ENCODE measurements around the gene SSX2IP. TPM values are rescaled to one million over a fixed set of nuclear protein-coding genes. Genes with fewer than 3 reads are reported as not detected.
"Not testable (repeated sequence)": the region's sequence is repeated elsewhere in the genome, so short reads cannot be mapped to it uniquely, and the experiment has no call there.

The SSX2IP gene
- total RNA-seq, 1 experiment from 2014 or later: 20.8 TPM

DNA sequence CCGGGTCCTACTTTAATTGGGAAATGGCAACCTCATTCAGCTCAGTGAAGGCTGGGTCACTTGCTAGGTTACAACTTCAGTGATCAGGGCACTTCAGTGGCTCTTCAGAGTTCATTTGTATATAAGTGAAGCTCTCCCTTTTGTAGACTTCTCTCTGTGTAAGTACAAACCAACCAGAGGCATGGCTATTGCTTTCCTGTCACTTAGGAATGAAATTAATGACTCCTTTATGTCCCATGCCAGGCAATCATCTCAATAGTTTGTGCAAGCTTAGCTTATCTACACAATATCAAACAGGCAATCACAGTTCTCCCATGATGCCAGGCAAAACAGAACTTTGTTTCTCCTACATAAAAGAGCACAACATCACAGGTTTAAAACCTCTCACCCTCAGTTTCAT lies 93.2 kb downstream of the SSX2IP start:
- Mint-ChIP-seq H3K27me3 (ENCODE audit: low read depth) (no peaks in the 10 kb centered on the region), H3K36me3 (no peaks in the 10 kb centered on the region), H3K27ac (no peak overlapping the region), H3K9me3 (peaks cover 11% of the 10 kb centered on the region), H3K4me3 (no peak overlapping the region), H3K4me1 (peaks cover 13% of the 10 kb centered on the region)
- POLR2A ChIA-PET: no interaction called here
- DNase-seq (ENCODE audit: low spot score): no peak
- no peak for TF ChIP-seq ESRRA (CRISPR knock-in tag; IDR thresholded peaks at IDR 0.05; ENCODE audit: borderline replicate concordance)
- TF ChIP-seq SMAD3 (CRISPR knock-in tag; IDR thresholded peaks at IDR 0.05; ENCODE audit: borderline replicate concordance): no peak
- no peak for TF ChIP-seq ETV6 (CRISPR knock-in tag; IDR thresholded peaks at IDR 0.05)
- no peak for TF ChIP-seq PRRX2 (CRISPR knock-in tag; IDR thresholded peaks at IDR 0.05)
- TF ChIP-seq, protein P1, sequence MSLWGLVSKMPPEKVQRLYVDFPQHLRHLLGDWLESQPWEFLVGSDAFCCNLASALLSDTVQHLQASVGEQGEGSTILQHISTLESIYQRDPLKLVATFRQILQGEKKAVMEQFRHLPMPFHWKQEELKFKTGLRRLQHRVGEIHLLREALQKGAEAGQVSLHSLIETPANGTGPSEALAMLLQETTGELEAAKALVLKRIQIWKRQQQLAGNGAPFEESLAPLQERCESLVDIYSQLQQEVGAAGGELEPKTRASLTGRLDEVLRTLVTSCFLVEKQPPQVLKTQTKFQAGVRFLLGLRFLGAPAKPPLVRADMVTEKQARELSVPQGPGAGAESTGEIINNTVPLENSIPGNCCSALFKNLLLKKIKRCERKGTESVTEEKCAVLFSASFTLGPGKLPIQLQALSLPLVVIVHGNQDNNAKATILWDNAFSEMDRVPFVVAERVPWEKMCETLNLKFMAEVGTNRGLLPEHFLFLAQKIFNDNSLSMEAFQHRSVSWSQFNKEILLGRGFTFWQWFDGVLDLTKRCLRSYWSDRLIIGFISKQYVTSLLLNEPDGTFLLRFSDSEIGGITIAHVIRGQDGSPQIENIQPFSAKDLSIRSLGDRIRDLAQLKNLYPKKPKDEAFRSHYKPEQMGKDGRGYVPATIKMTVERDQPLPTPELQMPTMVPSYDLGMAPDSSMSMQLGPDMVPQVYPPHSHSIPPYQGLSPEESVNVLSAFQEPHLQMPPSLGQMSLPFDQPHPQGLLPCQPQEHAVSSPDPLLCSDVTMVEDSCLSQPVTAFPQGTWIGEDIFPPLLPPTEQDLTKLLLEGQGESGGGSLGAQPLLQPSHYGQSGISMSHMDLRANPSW (CRISPR knock-in tag; conservative IDR thresholded peaks at IDR 0.05; ENCODE audit: low read depth): no peak
- TF ChIP-seq, protein P2, sequence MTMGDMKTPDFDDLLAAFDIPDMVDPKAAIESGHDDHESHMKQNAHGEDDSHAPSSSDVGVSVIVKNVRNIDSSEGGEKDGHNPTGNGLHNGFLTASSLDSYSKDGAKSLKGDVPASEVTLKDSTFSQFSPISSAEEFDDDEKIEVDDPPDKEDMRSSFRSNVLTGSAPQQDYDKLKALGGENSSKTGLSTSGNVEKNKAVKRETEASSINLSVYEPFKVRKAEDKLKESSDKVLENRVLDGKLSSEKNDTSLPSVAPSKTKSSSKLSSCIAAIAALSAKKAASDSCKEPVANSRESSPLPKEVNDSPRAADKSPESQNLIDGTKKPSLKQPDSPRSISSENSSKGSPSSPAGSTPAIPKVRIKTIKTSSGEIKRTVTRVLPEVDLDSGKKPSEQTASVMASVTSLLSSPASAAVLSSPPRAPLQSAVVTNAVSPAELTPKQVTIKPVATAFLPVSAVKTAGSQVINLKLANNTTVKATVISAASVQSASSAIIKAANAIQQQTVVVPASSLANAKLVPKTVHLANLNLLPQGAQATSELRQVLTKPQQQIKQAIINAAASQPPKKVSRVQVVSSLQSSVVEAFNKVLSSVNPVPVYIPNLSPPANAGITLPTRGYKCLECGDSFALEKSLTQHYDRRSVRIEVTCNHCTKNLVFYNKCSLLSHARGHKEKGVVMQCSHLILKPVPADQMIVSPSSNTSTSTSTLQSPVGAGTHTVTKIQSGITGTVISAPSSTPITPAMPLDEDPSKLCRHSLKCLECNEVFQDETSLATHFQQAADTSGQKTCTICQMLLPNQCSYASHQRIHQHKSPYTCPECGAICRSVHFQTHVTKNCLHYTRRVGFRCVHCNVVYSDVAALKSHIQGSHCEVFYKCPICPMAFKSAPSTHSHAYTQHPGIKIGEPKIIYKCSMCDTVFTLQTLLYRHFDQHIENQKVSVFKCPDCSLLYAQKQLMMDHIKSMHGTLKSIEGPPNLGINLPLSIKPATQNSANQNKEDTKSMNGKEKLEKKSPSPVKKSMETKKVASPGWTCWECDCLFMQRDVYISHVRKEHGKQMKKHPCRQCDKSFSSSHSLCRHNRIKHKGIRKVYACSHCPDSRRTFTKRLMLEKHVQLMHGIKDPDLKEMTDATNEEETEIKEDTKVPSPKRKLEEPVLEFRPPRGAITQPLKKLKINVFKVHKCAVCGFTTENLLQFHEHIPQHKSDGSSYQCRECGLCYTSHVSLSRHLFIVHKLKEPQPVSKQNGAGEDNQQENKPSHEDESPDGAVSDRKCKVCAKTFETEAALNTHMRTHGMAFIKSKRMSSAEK (CRISPR knock-in tag; IDR thresholded peaks at IDR 0.05; ENCODE audit: borderline replicate concordance): no peak
- TF ChIP-seq, protein P3, sequence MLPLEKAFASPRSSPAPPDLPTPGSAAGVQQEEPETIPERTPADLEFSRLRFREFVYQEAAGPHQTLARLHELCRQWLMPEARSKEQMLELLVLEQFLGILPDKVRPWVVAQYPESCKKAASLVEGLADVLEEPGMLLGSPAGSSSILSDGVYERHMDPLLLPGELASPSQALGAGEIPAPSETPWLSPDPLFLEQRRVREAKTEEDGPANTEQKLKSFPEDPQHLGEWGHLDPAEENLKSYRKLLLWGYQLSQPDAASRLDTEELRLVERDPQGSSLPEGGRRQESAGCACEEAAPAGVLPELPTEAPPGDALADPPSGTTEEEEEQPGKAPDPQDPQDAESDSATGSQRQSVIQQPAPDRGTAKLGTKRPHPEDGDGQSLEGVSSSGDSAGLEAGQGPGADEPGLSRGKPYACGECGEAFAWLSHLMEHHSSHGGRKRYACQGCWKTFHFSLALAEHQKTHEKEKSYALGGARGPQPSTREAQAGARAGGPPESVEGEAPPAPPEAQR (CRISPR knock-in tag; IDR thresholded peaks at IDR 0.05): no peak
- TF ChIP-seq, protein P4, sequence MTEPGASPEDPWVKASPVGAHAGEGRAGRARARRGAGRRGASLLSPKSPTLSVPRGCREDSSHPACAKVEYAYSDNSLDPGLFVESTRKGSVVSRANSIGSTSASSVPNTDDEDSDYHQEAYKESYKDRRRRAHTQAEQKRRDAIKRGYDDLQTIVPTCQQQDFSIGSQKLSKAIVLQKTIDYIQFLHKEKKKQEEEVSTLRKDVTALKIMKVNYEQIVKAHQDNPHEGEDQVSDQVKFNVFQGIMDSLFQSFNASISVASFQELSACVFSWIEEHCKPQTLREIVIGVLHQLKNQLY (CRISPR knock-in tag; IDR thresholded peaks at IDR 0.05): no peak
- no peak for TF ChIP-seq ZNF219 (CRISPR knock-in tag; IDR thresholded peaks at IDR 0.05; ENCODE audit: borderline replicate concordance)
- no peak for TF ChIP-seq RELA (CRISPR knock-in tag; IDR thresholded peaks at IDR 0.05; ENCODE audit: borderline replicate concordance)
- CTCF ChIA-PET: interaction anchor here (0.6 to 0.7 kb wide), 2 partner anchors 37 to 175 kb away, joined by 3 to 5 read pairs; no protein-coding TSS in a partner anchor
- no peak for ATAC-seq

DNA sequence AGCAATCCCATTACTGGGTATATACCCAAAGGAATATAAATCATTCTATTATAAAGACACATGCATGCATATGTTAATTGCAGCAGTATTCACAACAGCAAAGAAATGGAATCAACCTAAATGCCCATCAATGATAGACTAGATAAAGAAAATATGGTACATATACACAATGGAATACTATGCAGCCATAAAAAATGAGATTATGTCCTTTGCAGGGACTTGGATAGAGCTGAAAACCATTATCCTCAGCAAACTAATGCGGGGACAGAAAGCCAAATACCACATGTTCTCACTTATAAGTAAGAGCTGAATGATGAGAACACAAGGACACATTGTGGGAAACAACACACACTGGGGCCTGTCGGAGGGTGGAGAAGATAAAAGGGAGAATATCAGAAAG lies 95.3 kb downstream of the SSX2IP start:
- H3K36me3 Mint-ChIP-seq; ATAC-seq; H3K4me3 Mint-ChIP-seq; H3K27ac Mint-ChIP-seq; POLR2A ChIA-PET; DNase-seq (ENCODE audit: low spot score); CTCF ChIA-PET; H3K27me3 Mint-ChIP-seq (ENCODE audit: low read depth): not testable (repeated sequence)
- H3K4me1 Mint-ChIP-seq: peaks cover 13% of the 10 kb centered on the region
- peaks cover 17% of the 10 kb centered on the region for H3K9me3 Mint-ChIP-seq

Other genes with a start within 250 kb of the SSX2IP start
- 30.3 to 33.8 TPM (median 31.7 TPM) in 3 replicates for gene RPF1, start 211.2 kb downstream of the SSX2IP start, total RNA-seq (2021)
- gene SPATA1, start 184.1 kb downstream of the SSX2IP start, total RNA-seq (2021): 0.85 to 0.92 TPM in 2 of 3 replicates, not detected in the other
- 108 to 122 TPM (median 111 TPM) in 3 replicates for gene GNG5, start 183.9 kb downstream of the SSX2IP start, total RNA-seq (2021)
- gene CTBS, start 116.0 kb downstream of the SSX2IP start, total RNA-seq (2021): 8.8 to 10.1 TPM (median 9.3 TPM) in 3 replicates
- gene LPAR3, start 202.7 kb upstream of the SSX2IP start, total RNA-seq (2021): 26.8 to 33.3 TPM (median 27.6 TPM) in 3 replicates